SU-DHL-6 (cell line): ENCODE data around the gene LRCH2.

Experiments
- CTCF ChIP-seq: fragments of 200-600 bp; sonication (generic); IDR thresholded peaks from one replicate; pipeline ENCODE4 v1.5.1; 2017; ENCODE audit warnings: antibody characterized with exemption, mild to moderate bottlenecking, low read length, moderate library complexity; ENCODE audit not compliant: insufficient read depth, poor library complexity, severe bottlenecking
- EZH2phosphoT487 ChIP-seq: fragments of 200-600 bp; sonication (generic), shearing (Covaris generic); conservative IDR thresholded peaks from 2 replicates; pipeline ENCODE4 v1.6.1; 2018; ENCODE audit warnings: mild to moderate bottlenecking, antibody characterized with exemption, low read length, moderate library complexity, mixed read lengths

GRCh38 chrX:115183980-115184379 lies 49.9 kb downstream of the LRCH2 start:
- TF ChIP-seq CTCF (no peak), EZH2phosphoT487 (no peak)
